Measurements from ENCODE around the gene CIAPIN1. TPM values are rescaled to one million over a fixed set of nuclear protein-coding genes. Genes with fewer than 3 reads are reported as not detected.

Gene CIAPIN1
- total and polyA plus RNA-seq, 2 of the 8 experiments (the other 6 are each of a cell fraction or from before 2014, with no cell fraction given): 76.8 to 83.6 TPM

GRCh38 chr16:57411362-57411976, 35.7 kb downstream of the CIAPIN1 start:
- no peak overlapping the region for H2AK5ac ChIP-seq (ENCODE audit: low read depth, low read length)
- no peak overlapping the region for H2BK5ac ChIP-seq (ENCODE audit: low read depth, low read length)
- H3K56ac ChIP-seq (replicated peaks; ENCODE audit: insufficient read length, low read depth, low read length): no peak overlapping the region
- H3K23ac ChIP-seq (ENCODE audit: insufficient read length): no peak overlapping the region
- no peak overlapping the region for H2BK120ac ChIP-seq (replicated peaks; ENCODE audit: low read depth, low read length)
- H4K5ac ChIP-seq (ENCODE audit: insufficient read length, low read depth, low read length): no peak overlapping the region
- H3K4ac ChIP-seq (replicated peaks; ENCODE audit: insufficient read length, low read depth, low read length): no peak overlapping the region
- H3K4me2 ChIP-seq (ENCODE audit: insufficient read depth in 1 of 2, low read depth in 2 of 2, low read length in 2 of 2): no peak overlapping the region
- H4K8ac ChIP-seq (ENCODE audit: extremely low read depth, insufficient read depth, low read length): no peak overlapping the region
- DNase-seq (ENCODE audit: low read depth in 1 of 2, low spot score in 2 of 2): no peak
- no peak overlapping the region for H4K91ac ChIP-seq (replicated peaks; ENCODE audit: insufficient read length, low read length)
- 78% methylated on average over 10 of the region's 12 CpGs; no CpG with 5 or more reads in 1 of the 2 experiments for WGBS, 2 experiments (ENCODE audit: extremely low coverage in 1 of 2, insufficient coverage in 1 of 2, insufficient read length in 1 of 2, insufficient replicate concordance in 2 of 2, low coverage in 1 of 2, low lambda C conversion rate in 2 of 2, missing lambda C conversion rate in 1 of 2)
- no peak overlapping the region for H3K4me3 ChIP-seq (ENCODE audit: extremely low read depth in 1 of 4, insufficient read depth in 2 of 4, low read depth in 3 of 4, low read length in 4 of 4)
- no peak overlapping the region for H3K14ac ChIP-seq (ENCODE audit: insufficient read length)
- H2AFZ ChIP-seq (ENCODE audit: low read length): no peak overlapping the region; the same call in 1 of the 2 replicates
- CTCF ChIA-PET (ENCODE audit: partially characterized antibody): interaction anchor here (0.6 to 19.2 kb wide), 9 partner anchors 10 to 386 kb away, joined by 3 to 513 read pairs (median 4); no protein-coding TSS in a partner anchor
- peaks cover 12% of the 10 kb centered on the region; the same call in 1 of the 2 replicates for H3K23me2 ChIP-seq (ENCODE audit: low read depth, low read length)
- POLR2A ChIA-PET (ENCODE audit: partially characterized antibody): no interaction called here
- H3K27ac ChIP-seq (ENCODE audit: low read depth, low read length): no peak overlapping the region
- H2BK12ac ChIP-seq (ENCODE audit: low read depth, low read length): no peak overlapping the region
- FAIRE-seq: no peak
- H3K36me3 ChIP-seq (ENCODE audit: control insufficient read depth in 2 of 4, insufficient read depth in 4 of 4, low read length in 3 of 4): no peaks in the 10 kb centered on the region
- H3K79me2 ChIP-seq (ENCODE audit: control insufficient read depth in 1 of 2, insufficient read depth in 2 of 2, low read length in 2 of 2): no peaks in the 10 kb centered on the region
- H2BK20ac ChIP-seq (ENCODE audit: low read length): no peak overlapping the region
- H2BK15ac ChIP-seq (ENCODE audit: low read length): no peak overlapping the region
- no peak for TF ChIP-seq SIX5 (IDR thresholded peaks at IDR 0.05; ENCODE audit: low read depth, low read length)
- no peak for TF ChIP-seq SIN3A (conservative IDR thresholded peaks at IDR 0.05 in 1 of 2, IDR thresholded peaks at IDR 0.05 in 1 of 2; ENCODE audit: low read depth in 1 of 2, low read length in 2 of 2)
- peaks cover 0 to 8% (median 2%) of the 10 kb centered on the region in 4 experiments; a peak in 4 of 7 replicates for H3K4me1 ChIP-seq (replicated peaks in 1 of 4; ENCODE audit: control insufficient read depth in 3 of 4, insufficient read depth in 4 of 4, low read length in 3 of 4)
- H3K9ac ChIP-seq (replicated peaks in 1 of 4; ENCODE audit: extremely low read depth in 1 of 4, low read depth in 3 of 4, low read length in 3 of 4): no peak overlapping the region; a peak in 1 of 7 replicates
- no peak overlapping the region; the same call in 1 of the 2 replicates for H3K18ac ChIP-seq (ENCODE audit: extremely low read depth, low read length)
- H3K79me1 ChIP-seq (ENCODE audit: low read depth, low read length): no peaks in the 10 kb centered on the region
- H3K9me3 ChIP-seq (ENCODE audit: insufficient read depth in 2 of 2, low read depth in 1 of 2, low read length in 1 of 2): no peaks in the 10 kb centered on the region; a peak in 1 of 4 replicates
- no peaks in the 10 kb centered on the region for H3K27me3 ChIP-seq (replicated peaks in 1 of 4; ENCODE audit: control insufficient read depth in 3 of 4, extremely low read depth in 1 of 4, insufficient read depth in 3 of 4, low read length in 3 of 4)
- H4K20me1 ChIP-seq (replicated peaks in 1 of 2; ENCODE audit: control insufficient read depth in 1 of 2, insufficient read depth in 2 of 2, low read length in 2 of 2): peaks cover 0 to 4% of the 10 kb centered on the region in 2 experiments

All from H1 (cell line).